Islet of Langerhans (tissue), 1 donor: ENCODE data around the gene SPATA31A1.
"Not testable (repeated sequence)": the region's sequence is repeated elsewhere in the genome, so short reads cannot be mapped to it uniquely, and the experiment has no call there.

ENCODE experiments used
- FAIRE-seq: peaks from one replicate; lab custom pipeline; 2011; peaks lifted over from hg19 to GRCh38; lab: Jason Lieb, UNC

The SPATA31A1 gene

DNA sequence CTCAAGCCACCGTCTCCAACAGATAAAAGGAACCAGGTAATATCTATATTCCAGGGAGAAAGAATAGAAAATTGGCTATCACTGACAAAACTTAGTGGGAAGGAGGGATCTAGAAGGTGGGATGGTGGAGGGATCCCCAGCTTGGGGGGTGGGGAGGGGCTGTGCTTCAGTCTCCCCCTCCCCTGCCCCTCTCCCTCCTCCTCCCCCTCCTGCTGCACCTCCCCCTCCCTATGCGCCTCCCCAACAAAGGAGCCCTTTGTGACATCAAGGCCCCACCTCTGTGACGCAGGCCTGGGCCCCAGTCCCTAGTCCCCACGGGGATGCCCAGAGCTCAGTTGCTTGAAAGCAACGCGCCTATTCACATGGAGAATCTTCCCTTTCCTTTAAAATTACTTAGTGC is at the start of gene SPATA31A1:
TSS of gene SPATA31A1 (plus strand) at position 301 of the 400 bp plus-strand sequence. CDS start at position 363, 62 bp downstream.
- not testable (repeated sequence) for FAIRE-seq

DNA sequence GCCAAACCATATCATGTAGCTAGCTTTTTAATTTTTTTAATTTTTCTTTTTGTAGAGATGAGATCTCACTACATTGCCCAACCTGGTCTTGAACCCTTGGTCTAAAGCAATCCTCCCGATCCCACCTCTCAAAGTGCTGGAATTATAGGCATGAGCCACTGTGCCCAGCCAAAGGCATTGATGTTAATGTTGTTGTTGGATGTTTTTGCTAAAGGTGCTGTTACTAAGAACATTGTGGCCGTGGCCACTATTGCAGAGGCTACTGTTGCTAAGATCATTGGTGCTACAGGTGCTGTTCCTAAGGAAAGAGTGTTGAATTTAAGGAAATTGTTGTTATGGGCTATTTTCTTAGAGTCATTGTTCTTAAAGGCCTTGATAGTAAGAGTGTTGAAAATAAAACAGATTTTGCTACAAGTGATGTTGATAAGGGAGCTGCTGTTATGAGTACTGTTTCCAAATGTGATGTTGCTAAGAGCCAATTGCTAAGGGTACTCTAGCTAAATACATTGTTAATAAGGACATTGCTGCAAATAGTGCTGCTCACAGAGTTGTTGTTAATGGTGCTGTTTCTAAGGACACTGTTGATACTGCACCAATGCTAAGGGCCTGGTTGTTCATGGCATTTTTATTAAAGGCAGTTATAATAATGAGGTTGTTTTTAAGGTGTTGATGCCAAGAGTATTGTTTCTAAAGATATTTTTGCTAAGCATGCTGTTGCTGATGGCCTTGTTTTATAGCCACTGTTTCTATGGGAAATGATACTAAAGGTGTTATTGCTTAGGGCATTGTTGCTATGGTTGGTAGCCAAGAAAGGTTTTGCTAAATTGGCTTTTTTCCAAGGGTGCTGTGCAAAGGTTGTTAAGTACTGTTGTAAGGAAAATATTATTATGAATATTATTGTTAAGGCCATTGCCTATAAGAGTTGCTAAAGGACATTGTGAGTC is 52.1 kb downstream of the SPATA31A1 start:
- FAIRE-seq, result not testable (repeated sequence)

DNA sequence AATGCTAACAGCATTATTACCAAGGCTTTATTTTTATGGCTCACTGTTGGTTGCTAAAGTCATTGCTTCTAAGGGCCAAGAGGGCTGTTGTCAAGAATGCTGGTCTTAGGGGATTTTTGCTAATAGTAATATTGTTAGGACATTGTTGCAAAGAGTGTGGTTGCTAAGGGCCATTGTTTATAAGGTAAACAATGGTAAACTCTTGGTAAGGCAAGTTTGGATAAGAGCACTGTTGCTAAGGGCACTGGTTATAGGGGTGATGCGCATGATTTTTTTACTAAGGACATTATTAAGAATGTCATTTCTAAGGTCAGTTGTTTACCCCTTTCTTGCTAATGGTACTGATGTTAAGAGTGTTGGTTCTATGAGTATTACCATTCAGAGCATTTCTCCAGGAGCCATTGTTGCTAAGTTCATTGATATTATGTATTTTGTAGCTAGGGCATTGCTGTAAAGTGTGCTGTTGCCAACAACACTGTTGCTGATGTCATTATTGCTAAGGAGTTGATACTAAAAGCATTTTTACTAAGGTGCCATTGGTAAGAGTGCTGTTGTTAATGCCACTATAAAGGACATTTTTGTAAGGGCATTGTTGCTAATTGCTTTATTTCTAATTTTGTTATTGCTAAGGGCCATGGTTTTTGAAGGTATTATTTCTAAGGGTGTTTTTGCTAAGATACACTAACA is 55.9 kb downstream of the SPATA31A1 start:
- not testable (repeated sequence) for FAIRE-seq
